Measurements from ENCODE around the gene SHC3.

DNA sequence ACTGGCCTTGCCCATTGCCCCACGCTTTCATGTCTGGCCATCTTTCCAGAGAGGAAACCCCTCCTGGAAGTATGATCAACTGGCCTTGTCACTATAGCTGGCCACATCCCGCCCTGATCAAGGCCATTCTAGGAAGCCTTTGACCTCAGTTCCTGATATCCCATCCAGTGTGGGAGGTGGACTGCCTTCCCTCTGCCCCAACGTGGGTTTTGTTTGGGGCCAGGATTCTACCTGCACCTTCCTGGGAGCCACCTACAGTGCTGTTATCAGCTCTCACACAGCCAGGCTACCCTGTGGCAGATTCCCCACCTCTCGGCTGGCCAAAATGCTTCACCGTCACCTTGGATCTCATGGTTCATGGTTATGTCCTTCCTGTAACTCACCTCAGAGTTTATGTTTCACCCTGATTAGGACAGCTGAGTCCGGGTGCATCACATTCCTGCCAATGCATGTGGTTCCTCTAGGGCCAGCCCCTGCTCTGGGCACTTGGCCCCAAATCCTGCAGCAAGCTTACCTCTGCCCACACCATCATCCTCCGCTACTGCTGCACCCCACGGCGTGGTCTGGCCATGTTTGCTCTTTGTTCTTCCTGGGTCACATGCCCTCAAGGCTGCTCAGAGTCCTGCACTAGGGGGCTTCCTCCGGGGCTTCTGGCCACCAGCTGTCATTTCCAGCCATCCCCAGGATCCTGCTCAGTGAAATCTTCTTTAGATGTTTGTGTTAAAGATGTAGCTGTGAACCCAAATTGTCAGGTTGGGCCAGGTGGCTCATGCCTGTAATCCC is 211.5 kb downstream of the SHC3 start:
- TF ChIP-seq FOXM1 (IDR thresholded peaks at IDR 0.05; ENCODE audit: borderline replicate concordance) (no peak), SUZ12 (IDR thresholded peaks at IDR 0.05) (no peak), BHLHE40 (IDR thresholded peaks at IDR 0.05; ENCODE audit: borderline replicate concordance) (no peak)
